Stimulated activated CD4-positive, alpha-beta T cell treated with anti-CD3 and anti-CD28 coated beads, TNF-alpha, amount 100 ng/mL, for 4 hours (primary cell): Measurements from ENCODE around the gene PITRM1.
"Not testable (repeated sequence)": the region's sequence is repeated elsewhere in the genome, so short reads cannot be mapped to it uniquely, and the experiment has no call there.

Experiments used
- DNase-seq, 3 experiments: peaks; one replicate each; pipeline ENCODE4 v3.0.0-alpha.2; 2020; ENCODE audit warnings: low read depth in 3 of 3

Gene PITRM1

DNA sequence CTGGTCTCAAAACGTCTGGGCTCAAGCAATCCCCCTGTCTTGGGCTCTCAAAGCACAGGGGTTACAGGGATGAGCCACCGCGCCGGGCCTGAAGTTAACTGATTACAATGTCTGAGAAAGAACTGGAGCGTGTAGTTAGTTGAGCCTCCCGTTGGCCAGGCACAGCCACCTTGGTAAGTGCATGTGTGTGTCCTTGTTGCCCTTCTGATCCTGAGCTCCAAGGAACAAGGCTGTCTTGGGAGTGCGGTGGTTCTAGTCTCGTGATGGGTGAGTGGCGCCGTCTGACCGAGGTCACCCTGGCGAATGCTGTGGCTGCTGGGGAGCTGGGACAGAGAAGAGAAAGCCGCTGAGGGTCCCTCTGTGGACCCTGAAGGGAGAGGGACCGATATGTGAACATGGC, 50.5 kb downstream of the PITRM1 start:
- no peak for DNase-seq

DNA sequence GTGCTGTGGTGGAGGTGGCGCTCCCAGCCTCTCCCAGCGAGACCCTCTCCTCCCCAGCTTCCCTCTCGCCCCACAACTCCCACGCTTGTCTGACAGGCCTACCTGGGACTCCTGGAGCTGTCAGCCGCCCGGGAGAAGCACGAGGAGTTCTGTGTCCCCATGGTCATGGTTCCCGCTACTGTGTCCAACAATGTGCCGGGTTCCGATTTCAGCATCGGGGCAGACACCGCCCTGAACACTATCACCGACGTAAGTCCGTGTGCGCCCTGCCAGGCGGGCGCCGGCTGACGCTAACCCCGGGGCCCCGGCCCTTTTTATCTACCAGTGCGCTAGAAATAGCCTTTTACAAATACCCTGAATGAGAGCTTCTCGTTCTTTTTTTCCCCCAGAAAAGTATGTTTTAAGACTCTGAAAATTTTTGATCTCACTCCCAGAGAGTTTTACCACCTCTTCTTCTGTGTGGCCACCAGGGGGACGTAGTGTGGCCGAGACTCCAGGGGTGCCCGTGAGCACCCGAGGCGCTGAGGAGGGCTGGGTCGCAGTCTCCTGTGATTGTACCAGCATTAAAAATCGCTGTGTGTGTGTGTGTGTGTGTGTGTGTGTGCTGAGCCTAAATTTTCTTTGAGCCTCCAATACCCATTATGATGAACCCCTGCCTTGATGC, 52.7 kb downstream of the PITRM1 start:
- no peak for DNase-seq

DNA sequence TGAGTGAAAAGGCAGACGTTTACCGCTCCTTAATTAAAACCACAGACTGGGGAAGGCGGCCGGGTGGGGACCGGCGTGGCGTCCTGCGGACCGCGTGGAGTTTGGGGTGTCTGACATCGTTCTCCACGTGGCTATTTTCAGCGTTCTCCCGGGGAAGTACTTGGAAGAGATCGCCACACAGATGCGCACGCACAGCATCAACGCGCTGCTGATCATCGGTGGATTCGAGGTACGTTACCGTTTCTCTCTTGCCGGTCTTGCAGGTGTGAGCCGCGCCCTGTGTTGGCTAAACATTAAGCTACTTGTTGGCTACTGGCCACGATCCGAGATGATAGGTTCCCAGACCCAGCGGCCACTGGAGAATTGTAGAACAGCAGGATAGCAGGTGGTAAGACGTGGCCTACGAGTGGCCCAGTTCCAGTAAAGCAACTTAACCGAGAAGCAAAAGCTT, 53.9 kb downstream of the PITRM1 start:
- no peak for DNase-seq

- no peak for DNase-seq
Observed at GRCh38 chr10:3117486-3117885, 55.1 kb downstream of the PITRM1 start.

DNA sequence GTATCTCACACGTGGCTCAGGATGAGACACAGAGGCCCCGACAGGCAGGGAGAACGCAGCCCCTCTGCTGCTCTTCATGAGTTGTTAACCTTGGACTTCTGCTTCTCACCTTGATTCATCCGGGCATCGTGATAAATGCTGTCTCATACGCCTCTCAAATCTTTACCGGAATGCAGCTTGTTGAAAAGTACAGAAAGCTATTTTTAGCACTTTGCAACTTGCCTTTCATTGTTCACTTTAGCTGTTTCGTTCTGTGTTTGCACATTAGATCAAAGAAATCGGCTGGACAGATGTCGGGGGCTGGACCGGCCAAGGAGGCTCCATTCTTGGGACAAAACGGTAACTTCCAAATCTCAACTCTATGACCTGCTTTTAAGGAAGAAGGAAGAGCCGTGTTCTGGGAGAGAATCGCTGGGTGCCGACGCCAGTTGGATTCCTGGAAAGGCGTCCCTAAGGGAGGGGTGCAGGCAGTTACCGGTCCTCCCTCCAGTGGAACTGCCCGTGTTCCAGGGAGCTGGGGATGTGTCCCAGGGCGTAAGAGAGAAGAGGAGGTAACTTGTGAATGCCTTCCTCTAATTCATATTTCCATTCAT, 56.0 kb downstream of the PITRM1 start:
- DNase-seq, result no peak

DNA sequence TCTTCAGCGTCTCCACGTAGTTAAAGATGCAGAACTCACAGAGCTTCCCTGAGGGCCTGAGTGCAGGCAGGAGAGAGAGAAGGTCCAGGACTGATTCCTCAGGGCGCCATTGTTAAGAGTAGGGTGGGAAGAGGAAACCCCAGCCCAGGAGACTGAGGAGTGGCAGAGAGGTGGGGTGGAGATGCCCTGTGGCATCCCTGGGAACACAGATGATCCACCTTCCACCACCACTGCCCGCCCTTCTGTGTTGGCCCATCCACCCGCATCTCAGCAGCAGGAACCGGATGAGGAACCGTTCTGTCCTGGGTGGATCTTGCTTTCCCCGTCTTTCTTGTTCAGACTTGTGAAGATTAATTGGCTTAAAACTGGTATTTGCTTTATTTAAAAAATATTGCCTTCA, 56.9 kb downstream of the PITRM1 start:
- no peak for DNase-seq

DNA sequence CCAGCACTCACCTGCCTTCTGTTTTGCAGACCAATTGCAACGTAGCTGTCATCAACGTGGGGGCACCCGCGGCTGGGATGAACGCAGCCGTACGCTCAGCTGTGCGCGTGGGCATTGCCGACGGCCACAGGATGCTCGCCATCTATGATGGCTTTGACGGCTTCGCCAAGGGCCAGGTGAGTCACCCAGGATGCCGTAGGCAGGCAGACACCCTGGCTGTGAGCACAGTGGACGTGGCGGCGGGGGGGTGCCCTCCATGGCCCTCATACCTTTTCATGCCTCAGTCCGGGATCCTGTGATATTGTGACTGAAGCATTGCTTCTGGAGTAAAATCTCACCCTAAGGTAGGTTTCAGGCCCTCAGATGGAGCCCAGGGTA, 59.2 kb downstream of the PITRM1 start:
- no peak for DNase-seq

- DNase-seq, result no peak
Observed at GRCh38 chr10:3111621-3112163, 60.9 kb downstream of the PITRM1 start.

DNA sequence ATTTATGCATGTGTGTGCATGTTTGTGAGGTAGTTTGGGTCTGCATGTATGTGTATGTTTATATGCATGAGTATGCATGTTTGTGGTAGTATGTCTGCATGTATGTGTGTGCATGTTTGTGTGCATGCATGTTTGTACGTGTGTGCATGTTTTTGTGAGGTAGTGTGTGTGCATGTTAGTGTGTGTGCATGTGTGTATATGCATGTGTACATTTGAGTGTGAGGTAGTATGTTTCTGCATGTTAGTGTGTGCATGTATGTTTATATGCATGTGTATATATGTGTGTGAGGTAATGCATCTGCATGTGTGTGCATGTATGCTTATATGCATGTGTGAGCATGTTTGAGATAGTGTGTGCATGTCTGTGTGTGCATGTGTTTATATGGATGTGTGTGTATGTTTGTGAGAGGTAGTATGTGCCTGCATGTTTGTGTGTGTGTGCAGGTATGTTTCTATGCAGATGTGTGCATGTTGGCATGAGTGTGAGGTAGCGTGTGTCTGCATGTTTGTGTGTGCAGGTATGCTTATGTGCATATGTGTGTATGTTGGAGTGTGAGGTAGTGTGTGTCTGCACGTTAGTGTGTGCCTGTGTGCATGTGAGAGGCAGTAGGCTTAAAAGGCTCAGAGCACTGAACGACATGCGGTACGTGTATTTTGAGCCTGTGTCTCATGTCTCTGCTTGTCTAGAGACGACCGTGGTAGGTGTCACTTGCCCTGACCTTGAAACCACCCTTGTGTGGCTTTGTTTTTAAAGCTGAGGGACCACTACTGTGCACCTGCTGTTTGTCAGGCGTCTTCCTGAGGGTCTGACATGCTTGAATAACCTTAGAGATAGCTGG, 61.6 kb downstream of the PITRM1 start:
- DNase-seq, result no peak

DNA sequence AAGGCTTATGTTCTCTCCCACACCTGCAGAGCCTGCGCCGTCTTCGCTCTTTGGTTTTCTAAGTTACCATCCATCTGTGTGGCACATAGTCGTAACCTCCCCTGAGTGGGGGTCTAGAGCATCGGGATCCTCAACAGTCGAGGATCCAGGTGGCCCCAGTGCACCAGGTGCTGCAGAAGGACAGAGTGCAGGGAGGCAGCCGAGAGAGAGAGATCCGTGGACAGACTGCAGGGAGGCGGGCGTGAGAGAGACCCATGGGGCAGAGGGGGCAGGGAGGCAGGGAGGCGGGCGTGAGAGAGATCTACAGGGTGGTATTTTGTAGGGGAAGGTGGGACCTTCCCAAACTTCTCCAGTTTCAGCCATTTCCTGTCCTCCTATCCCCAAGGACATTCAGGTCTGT, 62.9 kb downstream of the PITRM1 start:
- no peak for DNase-seq

DNA sequence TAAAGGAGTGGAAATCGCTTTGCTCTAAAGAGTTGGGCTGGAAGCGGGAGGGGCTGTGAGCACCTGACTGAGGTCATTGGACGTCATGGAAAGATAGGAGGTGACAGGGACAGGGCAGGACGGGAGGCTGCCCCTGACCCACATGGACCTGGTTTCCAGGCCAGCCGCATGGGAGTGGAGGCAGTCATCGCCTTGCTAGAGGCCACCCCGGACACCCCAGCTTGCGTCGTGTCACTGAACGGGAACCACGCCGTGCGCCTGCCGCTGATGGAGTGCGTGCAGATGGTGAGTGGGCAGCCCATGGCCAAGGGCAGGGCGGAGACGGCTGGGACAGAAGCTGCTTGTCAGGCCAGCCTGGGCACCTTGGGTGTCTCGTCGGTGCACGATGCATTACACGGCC, 63.4 kb downstream of the PITRM1 start:
- DNase-seq, result no peak

GRCh38 chr10:3108575-3109105, 63.9 kb downstream of the PITRM1 start:
- no peak for DNase-seq

- DNase-seq, result no peak
Observed at GRCh38 chr10:3108033-3108432, 64.5 kb downstream of the PITRM1 start.

DNA sequence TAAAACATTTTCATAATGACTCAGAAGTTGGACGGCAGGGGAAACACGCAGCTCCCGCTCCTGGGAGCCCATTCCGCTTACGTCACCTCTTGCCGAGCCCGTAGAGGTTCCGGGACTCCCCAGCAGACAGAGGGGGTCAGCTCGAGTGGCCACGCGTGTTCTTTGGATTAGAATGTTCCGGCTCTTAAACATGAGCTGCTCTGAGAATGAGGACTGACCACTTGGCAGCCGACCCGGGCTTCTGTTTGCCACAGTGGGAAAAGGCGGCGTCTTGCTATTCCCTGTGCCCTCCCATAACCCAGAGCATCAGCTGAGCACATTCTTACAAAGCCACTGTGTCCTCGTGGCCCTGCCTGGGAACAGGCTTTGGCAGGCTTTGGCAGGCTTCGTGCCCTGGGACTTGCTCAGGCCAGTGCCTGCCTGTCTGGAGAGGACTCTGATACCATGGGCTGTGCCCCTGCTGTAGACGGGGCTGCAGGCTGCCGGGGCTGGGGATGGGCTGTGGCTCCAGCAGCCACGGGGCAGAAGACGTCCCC, 65.1 kb downstream of the PITRM1 start:
- DNase-seq, result no peak

GRCh38 chr10:3106928-3107425, 65.6 kb downstream of the PITRM1 start:
- DNase-seq, result no peak

GRCh38 chr10:3106328-3106727, 66.3 kb downstream of the PITRM1 start:
- DNase-seq, result not testable (repeated sequence)

DNA sequence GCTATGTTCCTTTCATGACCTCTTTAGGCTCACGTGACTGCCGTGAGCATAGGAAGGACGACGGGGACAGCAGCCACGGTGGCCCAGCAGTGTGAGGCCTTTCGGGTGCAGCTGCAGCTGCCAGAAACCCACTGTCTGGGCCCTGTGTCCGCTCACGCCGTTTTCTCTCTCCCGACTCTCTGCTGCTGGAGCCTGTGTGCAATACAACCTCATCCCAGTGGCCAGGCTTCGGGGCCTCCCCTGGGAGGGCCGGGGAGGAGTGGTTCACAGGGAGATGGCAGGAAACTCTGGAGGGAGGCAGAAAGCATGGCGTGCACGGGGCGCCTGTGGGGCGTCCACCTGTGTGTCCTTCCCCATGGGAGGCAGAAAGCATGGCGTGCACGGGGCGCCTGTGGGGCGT, 66.7 kb downstream of the PITRM1 start:
- DNase-seq, result no peak

DNA sequence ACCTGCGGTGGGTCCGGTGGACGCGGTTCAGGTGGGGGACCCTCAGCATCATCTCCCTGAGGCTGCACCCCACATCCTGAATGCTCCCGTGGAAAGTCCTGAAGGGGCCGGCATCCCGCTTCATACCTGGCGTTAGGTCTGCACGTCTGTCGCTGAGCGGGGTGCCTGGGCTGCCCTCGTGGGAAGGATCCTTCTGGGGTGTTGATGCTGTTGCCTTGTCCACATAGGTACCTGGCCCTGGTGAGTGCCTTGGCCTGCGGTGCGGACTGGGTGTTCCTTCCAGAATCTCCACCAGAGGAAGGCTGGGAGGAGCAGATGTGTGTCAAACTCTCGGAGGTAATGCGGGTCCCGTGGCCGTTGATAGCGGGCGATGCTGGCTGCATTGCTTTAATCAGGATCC, 67.4 kb downstream of the PITRM1 start:
- DNase-seq, result no peak

DNA sequence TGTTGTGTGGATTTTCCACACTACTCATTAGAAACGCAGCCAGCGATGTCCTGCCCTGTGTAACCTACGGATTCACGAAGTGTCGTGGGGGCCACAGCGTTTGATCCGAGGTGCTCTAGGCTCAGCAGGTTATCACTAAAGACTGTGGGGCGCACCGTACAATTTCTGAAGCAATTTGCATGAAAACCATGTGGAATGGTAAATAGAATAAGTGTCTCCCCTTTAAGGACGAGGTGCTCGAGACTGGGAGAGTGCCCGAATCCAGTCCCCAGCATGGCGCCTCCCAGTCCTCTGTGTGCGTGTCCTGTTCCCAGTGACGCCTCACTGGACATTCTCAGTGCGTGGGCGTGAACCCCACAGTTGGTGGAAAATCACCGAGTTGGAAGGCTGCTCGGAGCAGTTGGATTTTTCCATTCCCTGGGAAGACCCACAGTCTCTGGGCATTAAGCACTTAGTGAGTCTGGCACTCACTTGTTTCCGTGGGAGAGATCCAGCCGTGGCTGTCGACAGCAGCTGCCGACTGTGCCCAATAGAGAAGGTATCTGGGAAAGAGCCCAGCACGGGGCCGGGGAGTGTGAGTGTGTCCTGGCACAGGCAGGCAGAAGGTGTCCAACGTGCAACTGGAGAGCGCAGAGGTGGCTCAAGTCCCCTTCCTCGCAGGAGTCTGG, 68.2 kb downstream of the PITRM1 start:
- DNase-seq, result no peak

DNA sequence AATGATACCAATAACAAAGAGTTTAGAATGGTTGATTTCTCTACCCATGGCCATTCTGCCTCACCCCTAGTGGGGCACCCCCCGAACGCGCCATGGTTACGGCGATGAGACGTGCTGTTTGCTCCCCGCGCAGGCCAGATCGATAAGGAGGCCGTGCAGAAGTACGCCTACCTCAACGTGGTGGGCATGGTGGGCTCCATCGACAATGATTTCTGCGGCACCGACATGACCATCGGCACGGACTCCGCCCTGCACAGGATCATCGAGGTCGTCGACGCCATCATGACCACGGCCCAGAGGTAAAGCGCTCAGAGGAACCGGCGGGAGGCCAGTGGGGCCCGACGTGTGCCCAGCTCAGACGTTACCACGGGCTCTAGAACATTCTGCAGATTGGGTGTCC, 68.9 kb downstream of the PITRM1 start:
- no peak for DNase-seq

GRCh38 chr10:3102720-3103427, 69.7 kb downstream of the PITRM1 start:
- DNase-seq, result no peak
